ENCODE results near the gene TBX4.
A peak's percentile ranks its signal among the peaks of the same experiment; 100 is the strongest.

TBX4 gene

GRCh38 chr17:61464843-61465180, 12.6 kb downstream of the TBX4 start:
- Histone ChIP-seq H3K36me3 (no peaks in the 10 kb centered on the region), H3K9me3 (ENCODE audit: severe bottlenecking) (peaks cover 2% of the 10 kb centered on the region), H3K4me3 (ENCODE audit: low read depth, low read length) (no peak overlapping the region), H3K27ac (no peak overlapping the region), H3K27me3 (ENCODE audit: insufficient read depth, low read depth, severe bottlenecking) (no peaks in the 10 kb centered on the region)
- TF ChIP-seq CTCF (IDR thresholded peaks at IDR 0.05; ENCODE audit: low read depth, low read length): no peak
- no peak for DNase-seq

- H3K27me3 ChIP-seq (ENCODE audit: insufficient read depth, low read depth, severe bottlenecking): no peaks in the 10 kb centered on the region
- H3K9me3 ChIP-seq (ENCODE audit: severe bottlenecking): peaks cover 2% of the 10 kb centered on the region
- no peak for DNase-seq
- H3K4me3 ChIP-seq (ENCODE audit: low read depth, low read length): no peak overlapping the region
- no peak for TF ChIP-seq CTCF (IDR thresholded peaks at IDR 0.05; ENCODE audit: low read depth, low read length)
- no peak overlapping the region for H3K27ac ChIP-seq
- no peaks in the 10 kb centered on the region for H3K36me3 ChIP-seq
Observed at GRCh38 chr17:61465550-61466237, 13.5 kb downstream of the TBX4 start.

DNA sequence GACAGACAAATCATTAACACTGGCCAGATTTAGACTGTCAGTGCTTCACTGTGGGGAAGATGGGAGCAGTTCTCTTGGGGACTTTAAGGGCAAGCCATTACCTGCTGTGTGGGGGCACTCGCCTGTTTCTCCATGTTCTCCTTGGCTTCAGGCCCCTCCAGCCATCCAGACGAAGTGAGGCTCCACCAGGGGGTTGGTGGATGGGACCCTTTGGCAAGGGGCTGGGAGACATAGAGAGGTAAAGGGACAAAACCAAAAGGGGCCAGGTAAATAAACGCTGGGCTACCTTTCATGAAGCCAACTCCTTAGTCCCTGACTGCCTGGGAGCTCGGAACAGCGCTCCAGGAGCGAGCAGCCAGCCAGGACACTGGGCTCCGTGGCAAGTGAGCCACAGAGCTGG, 14.0 kb downstream of the TBX4 start:
- DNase-seq: no peak
- TF ChIP-seq CTCF (IDR thresholded peaks at IDR 0.05; ENCODE audit: low read depth, low read length): no peak
- Histone ChIP-seq H3K27me3 (ENCODE audit: insufficient read depth, low read depth, severe bottlenecking) (no peaks in the 10 kb centered on the region), H3K9me3 (ENCODE audit: severe bottlenecking) (peaks cover 2% of the 10 kb centered on the region), H3K4me3 (ENCODE audit: low read depth, low read length) (no peak overlapping the region), H3K27ac (no peak overlapping the region), H3K36me3 (no peaks in the 10 kb centered on the region)

GRCh38 chr17:61467416-61468262, 15.4 kb downstream of the TBX4 start:
- Histone ChIP-seq H3K9me3 (ENCODE audit: severe bottlenecking) (no peaks in the 10 kb centered on the region), H3K4me3 (ENCODE audit: low read depth, low read length) (no peak overlapping the region), H3K27ac (no peak overlapping the region), H3K27me3 (ENCODE audit: insufficient read depth, low read depth, severe bottlenecking) (no peaks in the 10 kb centered on the region), H3K36me3 (no peaks in the 10 kb centered on the region)
- DNase-seq: peak; percentile 69
- TF ChIP-seq CTCF (IDR thresholded peaks at IDR 0.05; ENCODE audit: low read depth, low read length): no peak

DNA sequence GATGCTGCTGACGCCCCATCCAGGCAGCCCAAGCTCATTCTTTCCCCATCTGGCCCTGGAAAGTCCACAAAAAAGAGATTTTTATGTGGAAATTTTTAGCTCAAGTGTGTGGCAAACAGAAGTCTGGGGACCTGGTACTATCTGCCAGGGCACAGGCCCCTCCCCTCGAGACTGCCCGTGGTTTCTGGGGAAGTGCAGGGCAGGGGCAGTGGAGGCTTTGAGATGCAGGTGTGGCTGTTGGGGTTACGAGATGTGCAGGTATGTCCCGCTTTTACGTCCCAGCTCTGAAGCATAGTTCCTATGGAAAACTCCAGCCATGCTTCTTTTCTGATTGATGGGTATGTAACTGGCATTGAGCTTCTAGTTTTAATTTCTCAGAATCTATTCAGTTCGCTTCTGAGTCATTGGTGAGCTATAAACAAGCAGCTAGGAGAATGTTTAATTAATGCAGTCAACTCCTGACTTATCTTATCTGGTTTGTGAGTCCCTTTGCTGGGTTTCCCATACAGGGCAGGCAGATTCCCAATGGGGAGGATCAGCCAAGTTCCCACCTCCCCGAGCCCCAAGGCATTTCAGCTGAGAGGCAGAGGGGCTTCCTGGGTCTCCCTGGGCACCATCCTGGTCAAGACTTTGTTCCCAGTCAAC, 16.2 kb downstream of the TBX4 start:
- no peaks in the 10 kb centered on the region for H3K36me3 ChIP-seq
- no peaks in the 10 kb centered on the region for H3K9me3 ChIP-seq (ENCODE audit: severe bottlenecking)
- no peak for TF ChIP-seq CTCF (IDR thresholded peaks at IDR 0.05; ENCODE audit: low read depth, low read length)
- no peaks in the 10 kb centered on the region for H3K27me3 ChIP-seq (ENCODE audit: insufficient read depth, low read depth, severe bottlenecking)
- DNase-seq: no peak
- no peak overlapping the region for H3K4me3 ChIP-seq (ENCODE audit: low read depth, low read length)
- no peak overlapping the region for H3K27ac ChIP-seq

All from WERI-Rb-1 (cell line).